NCI-H2227 (cell line): ENCODE results near the gene CCT6B.
"Not testable (repeated sequence)": the region's sequence is repeated elsewhere in the genome, so short reads cannot be mapped to it uniquely, and the experiment has no call there.

Source experiments
- DNase-seq: peaks from one replicate; lab custom pipeline; 2025; ENCODE audit not compliant: unreplicated experiment; lab: John Stamatoyannopoulos, UW

CCT6B gene, protein sequence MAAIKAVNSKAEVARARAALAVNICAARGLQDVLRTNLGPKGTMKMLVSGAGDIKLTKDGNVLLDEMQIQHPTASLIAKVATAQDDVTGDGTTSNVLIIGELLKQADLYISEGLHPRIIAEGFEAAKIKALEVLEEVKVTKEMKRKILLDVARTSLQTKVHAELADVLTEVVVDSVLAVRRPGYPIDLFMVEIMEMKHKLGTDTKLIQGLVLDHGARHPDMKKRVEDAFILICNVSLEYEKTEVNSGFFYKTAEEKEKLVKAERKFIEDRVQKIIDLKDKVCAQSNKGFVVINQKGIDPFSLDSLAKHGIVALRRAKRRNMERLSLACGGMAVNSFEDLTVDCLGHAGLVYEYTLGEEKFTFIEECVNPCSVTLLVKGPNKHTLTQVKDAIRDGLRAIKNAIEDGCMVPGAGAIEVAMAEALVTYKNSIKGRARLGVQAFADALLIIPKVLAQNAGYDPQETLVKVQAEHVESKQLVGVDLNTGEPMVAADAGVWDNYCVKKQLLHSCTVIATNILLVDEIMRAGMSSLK

DNA sequence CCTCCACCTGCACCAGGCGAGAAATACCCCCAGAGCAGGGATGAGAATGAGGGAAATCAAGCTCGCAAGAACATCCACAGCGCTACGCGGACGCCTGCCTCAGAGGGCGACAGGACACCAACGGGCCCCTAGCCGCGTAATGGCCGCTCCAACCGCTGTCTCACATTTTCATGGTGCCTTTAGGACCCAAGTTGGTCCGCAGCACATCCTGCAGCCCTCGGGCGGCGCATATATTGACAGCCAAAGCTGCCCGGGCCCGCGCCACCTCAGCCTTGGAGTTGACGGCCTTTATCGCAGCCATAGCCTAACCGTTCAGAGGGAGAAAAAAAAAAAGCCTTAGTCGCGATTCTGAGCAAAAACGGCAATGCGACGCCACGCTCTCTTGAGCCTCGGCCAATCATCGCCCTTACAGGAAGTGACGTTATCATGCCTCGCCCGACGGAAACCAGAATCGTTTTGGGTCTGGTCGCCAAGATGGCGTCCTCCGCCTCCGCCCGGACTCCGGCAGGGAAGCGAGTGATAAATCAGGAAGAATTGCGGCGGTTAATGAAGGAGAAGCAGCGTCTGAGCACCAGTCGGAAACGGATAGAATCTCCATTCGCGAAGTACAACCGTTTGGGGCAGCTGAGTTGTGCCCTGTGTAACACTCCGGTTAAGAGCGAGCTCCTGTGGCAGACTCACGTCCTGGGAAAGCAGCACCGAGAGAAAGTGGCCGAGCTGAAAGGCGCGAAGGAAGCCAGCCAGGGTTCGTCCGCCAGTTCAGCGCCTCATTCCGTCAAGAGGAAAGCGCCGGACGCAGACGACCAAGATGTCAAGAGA, at the start of gene CCT6B, which contains the start of gene ZNF830:
Gene CCT6B (minus strand): TSS at position 368 of the 819 bp plus-strand sequence. CDS start 67 bp downstream, at position 301.
Gene ZNF830 (plus strand): TSS at position 448 of the 819 bp plus-strand sequence. CDS start 27 bp downstream, at position 475.
- peak; percentile 92 for DNase-seq

DNA sequence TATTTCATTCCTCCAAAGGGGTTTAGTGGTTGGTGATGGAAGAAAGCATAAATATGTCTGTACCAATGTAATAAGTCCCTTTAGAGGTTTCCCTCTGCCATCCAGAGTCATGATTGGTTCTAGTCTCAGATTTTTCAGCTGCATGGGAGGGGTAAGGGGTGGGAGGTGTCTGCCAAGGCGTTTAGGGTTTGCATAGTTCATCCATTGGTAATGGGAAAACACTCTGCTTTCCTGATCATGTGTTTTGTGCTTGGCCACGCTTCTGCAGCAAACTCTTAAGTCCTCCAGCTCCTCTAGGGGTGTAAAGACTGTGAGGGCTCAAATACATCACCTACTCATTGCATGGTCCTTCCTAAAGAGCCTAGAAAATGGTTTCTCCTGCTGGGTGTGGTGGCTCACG, 48.8 kb upstream of the CCT6B start:
- no peak for DNase-seq

DNA sequence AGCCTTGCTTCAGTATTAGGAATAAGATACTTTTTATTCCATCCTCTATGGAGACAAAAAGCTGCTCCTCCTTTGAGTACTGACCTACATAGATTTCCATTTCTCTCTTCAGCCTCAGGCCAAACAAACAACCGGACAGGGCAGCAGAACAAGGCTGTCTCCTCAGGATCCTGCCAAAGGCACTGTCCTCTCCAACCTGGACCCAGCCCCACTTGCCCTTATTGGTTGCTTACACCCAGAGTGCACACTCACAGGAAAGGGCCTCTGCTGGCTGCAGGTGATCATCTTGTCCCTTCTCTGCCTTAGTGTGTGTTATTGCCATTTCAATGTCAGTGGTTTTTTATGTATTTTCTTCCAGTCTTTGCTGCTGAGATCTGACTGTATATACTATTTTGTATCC, 45.7 kb upstream of the CCT6B start:
- no peak for DNase-seq

DNA sequence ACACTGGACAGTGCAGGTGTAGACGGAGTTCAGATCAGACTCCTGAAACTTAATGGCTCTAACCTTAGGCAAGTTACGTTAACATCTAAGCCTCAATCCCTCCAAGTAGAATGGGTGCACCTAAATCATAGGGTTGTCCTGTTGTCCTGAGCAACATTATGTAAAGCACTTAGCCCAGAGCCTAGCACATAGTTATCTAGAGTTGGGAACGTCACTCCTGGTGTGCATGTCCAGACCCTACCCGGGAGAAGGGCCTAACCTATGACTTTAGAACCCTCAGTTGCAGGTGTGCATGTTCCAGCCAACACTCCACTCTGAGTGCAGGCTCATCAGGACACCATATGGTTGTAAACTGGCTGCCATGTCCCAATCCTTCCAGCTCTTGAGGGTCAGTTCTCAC, 45.1 kb upstream of the CCT6B start:
- DNase-seq = no peak

DNA sequence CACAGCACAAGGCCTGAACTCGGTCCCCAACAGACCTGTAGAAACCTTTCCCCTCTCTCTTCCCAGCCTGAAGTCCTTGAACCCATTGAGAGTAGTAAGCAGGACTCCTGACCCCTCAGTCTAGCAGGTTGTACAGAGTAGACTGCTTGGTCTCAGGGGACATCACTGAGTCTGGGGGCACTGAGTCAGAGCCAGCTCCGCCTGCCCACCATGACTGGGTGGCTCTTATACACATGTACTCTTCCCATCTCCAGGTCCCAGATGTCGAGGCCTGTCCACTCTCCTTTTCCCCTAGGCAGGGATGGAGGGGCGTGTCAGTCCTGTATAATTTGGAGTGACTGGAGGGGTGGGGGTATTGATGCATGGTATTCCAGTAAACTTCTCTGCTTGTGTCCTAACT, 42.5 kb upstream of the CCT6B start:
- no peak for DNase-seq

DNA sequence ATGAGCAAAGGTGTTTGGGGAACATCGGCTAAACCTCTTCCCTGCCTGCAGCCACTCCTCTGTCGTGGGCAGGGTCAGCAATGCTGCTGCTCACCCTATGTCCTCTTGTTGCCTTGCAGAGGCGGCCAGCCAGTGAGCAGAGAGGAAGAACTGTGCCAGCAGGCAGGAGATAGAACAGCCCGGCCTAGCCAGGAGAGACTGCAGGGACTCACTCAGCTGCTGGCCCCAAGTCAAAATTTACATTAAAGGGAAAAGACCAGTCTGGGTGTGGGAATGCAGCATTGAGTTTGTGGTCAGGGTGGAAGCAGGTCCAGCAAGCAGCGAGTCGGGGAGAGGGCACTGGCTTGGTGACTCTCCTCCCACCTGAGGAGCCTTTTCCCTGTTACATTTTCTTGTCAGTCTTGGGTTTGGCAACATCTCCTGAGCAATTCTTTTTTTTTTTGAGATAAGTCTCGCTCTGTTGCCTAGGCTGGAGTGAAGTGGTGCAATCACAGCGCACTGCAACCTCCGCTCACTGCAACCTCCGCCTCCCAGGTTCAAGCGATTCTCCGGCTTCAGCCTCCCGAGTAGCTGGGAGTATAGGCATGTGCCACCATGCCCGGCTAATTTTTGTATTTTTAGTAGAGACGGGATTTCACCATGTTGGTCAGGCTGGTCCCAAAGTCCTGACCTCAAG, 41.8 kb upstream of the CCT6B start:
- no peak for DNase-seq

DNA sequence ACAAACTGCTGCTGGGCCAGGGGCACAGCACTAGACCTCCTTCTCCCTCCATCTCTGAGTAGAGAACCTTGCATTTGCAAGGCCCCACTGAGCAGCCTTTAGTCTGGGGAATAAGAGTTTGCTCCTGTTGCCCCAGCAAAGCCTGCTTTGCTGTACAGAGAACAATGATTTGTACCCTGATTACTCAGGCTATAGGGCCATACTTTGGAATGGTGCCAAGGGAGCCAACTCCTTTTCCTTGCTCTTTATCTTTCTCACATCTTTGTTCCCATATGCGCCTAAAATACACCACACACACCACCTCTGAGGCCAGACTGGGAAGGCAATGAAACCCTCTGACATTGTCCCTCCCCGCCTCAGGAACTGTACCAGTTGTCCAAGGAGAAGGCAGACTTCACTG, 40.3 kb upstream of the CCT6B start:
- DNase-seq = no peak

DNA sequence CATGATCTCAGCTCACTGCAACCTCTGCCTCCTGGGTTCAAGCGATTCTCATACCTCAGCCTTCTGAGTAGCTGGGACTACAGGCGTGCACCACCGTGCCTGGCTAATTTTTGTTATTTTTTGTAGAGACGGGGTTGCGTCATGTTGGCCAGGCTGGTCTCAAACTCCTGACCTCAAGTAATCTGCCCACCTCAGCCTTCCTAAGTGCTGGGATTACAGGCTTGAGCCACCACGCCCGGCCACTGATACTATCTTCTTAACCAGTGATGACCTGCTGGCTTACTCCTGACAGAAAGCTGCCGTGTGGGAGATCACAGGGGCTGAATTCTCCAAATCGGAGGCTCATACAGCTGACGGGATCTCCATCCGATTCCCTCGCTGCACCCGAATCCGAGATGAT, 39.7 kb upstream of the CCT6B start:
- DNase-seq = not testable (repeated sequence)

DNA sequence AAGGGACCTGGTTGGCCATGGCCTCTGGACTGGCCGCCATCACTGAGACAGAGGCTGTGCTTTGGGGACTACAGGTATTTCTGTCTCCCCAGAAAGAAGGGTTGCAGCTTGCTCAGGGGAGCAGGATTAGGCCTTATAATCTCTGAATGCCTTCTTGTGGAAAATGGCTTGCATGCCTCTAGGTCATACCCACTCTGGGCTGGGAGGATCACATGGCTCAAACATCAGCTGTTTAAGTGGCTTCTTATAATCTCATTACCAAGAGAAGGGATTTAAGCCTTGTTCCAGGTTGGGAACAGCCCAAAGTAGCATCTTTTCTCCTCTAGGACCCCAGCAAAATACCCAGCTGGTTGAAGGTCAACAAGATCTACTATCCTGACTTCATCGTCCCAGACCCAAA, 38.2 kb upstream of the CCT6B start:
- no peak for DNase-seq

DNA sequence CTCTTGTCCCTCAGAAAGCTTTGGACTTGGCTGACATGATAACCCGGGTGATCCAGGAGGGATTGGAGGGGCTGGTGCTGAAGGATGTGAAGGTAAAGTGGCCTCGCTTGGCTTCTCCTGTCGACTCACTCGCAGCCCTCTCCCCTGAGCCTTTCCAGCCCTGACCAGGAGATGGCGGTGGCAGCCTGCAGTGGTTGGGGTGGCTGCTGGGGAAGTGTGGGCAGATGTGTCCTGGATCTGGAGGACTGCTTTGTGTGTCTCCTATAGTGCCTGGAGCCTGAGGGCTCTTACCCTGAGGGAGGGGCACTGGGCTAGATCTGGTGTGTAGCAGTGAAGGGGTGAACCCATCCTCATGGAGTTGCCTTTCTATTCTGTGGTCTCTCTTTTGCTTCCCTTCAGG, 36.9 kb upstream of the CCT6B start:
- peak; percentile 66 for DNase-seq

DNA sequence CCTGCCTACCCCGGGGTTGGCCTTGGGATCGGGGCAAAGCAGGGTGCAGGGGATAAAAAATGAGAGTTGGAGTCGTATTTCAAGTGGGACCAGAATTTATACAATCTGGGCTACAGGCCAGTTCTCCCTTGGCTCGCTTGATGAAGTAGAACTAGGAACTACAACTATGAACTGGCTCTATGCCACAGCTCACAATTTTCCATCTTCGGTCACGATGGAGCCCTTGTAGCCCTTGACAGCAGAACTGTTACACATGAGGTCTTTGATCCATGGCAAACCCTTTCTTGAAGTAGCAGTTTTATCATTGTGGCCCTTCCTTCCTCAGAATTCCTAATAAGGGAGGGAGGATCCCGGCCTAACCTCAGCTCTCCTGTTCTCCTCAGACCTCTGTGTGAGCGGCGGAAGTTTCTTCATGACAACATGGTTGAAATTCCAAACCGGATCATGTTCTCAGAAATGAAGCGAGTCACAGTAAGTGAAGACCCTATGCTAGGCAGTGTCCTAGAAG, 36.1 kb upstream of the CCT6B start:
- no peak for DNase-seq

DNA sequence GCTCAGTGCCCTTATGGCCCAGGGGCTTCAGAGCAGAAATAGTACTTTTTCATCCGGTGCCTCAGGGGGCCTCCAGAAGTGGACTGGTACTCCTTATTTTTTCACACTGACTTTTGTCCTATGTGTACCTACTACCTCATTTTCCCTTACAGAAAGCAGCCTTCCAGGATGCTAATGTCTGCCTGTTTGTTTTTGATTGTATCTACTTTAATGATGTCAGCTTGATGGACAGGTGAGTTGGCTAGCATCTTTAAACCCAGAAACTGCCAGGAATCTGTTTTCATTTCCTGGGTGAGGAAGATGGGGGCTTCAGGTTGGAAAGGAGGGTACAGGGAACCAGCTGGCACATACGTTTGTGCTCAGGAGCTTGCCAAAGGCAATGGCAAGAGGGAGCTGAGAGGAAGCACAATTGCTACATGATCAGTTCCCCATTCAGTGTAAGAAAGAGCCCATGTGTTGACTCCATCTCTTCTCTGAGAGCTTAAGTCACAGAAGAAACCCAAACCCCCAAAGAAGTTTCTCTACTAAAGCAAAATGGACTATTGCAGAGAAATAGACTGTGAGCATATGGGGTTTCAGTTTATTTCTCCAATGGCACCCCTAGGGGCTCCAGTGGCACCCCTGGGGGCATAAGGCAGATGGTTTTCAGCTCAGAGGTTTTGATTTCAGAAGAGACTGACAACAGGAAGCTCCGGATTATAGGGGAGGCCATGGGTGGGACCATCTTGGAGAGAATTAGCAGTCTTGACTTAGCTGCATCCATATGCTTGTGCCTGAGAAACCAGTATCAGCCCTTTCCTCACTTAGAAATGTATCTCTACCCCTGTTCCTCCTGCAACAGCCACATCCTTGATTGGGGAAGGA, 35.4 kb upstream of the CCT6B start:
- DNase-seq = no peak

DNA sequence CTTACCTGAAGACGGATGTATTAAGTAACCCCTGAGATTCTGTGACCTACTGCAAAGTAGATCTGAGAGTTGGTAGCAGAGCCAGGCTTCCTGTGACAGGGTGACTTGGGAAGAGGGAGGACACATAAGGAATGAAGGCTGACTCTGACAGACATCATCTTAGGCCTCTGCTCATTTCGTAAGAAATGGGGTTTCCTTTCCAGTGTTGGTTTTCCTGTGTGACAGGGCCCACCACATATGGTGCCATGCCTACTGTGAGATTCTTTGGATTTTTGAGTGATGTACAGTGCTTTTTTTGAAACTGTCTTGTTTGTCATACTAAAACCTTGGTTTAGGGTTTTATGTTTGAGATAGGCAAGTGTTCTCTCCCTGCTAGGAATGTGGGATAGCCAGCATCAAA, 31.8 kb upstream of the CCT6B start:
- no peak for DNase-seq

DNA sequence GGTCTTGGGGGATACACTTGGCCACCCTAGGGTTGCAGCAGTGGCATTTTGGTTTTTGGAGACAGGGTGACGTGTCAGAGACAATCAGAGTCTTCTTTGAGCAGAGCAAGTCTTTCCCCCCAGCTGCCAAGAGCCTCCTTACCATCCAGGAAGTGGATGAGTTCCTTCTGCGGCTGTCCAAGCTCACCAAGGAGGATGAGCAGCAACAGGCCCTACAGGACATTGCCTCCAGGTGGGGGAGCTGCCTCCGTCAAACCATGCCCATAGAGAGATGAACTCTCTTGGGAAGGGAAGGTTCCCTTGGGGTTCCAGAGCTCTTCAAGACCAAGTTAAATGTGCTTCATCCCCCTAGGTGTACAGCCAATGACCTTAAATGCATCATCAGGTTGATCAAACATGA, 30.3 kb upstream of the CCT6B start:
- no peak for DNase-seq

DNA sequence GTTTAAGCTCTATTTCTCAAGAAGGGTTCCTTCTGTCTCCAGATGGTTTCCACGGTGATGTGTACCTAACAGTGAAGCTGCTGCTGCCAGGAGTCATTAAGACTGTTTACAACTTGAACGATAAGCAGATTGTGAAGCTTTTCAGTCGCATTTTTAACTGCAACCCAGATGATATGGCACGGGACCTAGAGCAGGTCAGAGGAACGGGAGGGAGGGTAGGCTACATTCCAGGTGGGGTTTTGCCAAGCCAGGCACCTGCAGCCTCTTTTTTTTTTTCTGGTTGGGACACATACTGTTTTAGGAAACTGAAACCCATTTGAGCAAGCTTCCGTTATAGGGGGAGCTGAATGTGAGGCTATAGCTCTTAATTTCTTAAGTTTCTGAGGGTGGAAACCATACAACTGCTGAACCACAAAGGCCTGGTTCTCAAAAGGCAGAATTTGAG, 29.7 kb upstream of the CCT6B start:
- DNase-seq = no peak

DNA sequence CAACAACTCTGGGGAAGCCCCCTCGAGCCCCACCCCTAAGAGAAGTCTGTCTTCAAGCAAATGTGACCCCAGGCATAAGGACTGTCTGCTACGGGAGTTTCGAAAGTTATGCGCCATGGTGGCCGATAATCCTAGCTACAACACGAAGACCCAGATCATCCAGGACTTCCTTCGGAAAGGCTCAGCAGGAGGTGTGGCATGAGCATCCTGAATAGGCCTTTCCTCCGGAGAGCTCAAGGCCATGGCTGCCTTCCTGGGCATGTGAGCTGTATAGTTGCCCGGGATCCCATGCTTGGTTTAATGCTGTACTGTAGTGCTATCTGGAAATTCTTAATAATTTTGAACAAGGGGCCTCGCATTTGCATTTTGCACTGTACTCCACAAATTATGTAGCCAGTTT, 28.2 kb upstream of the CCT6B start:
- DNase-seq = no peak

DNA sequence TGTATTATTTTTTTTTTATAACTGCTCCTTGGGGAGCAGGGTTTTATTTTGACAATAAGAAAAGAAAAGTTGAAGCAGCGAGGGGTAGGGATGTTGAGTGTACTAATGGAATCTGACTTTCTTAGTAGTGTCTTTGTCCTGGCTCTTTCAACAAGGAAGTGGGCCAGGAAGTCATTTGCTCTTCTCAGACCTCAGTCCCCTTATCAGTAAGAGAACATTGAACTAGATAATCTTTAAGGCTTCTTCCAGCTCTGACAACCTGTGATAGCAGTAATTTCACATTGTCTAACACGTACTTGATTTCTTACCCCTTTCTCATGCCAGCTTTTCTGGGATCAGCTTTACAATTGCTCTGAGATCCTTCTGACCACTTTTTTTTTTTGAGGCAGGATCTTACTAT, 27.4 kb upstream of the CCT6B start:
- no peak for DNase-seq

DNA sequence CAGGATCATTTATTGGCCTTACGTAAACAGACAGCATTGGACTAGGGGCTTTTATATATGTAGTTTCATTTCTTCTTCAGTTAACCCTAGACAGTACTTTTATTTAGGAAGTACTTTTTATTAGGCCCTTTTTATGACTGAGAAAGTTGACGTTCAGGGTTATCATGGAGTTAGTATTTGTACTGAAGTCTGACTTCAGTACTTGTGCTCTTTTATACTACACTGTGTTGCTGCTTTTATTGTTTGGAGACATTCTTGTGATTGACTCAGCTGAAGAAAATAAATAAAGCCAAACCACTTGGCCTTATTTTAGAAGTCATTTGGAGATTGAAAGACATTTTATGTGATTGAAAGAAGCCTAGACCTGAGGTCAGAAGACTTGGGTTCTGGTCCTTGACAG, 26.0 kb upstream of the CCT6B start:
- no peak for DNase-seq

DNA sequence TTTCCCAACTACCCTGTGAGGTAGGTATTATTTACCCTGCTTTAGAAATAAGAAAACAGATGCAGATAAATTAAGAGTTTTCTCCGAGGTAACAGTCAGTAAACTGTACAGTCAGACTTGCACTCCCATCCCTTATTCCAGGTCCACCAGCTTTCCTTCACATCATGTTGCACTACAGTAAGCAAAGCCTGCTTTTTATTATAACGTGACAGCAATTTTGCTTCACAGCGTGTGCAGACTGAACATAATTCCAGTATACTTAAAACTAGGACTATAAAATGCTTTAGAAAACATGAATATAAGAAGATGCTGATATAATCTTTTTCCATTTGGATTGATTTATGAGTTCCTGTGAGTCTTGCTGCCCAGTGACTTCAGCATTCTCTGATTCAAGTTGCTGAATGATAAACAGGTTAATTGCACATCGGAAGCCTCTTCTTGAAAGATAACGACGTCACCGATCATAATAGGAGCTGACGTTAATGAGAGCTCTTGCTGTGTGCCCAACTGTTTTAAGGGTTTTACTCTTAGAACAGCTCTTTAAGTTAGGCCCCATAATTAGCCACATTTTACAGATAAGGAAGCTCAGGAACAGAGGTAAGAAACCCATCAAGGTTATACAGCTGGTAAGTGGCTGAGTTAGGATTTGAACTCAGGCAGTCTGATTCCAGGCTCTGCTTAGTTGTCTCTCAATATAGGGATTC, 20.4 kb upstream of the CCT6B start:
- DNase-seq = peak; percentile 17
